Sigmoid colon (tissue), 4 donors: ENCODE results near the gene CRTC3.

Experiments used
- POLR2A ChIP-seq, 2 donors: fragments of 450-650 bp; IDR thresholded peaks; one replicate each; pipeline ENCODE4 v1.6.1; 2016; ENCODE audit warnings: antibody characterized with exemption in 2 of 2, mild to moderate bottlenecking in 2 of 2, moderate library complexity in 2 of 2
- POLR2AphosphoS5 ChIP-seq, 4 donors: sonication (generic); formaldehyde crosslinking; IDR thresholded peaks; one replicate each; pipeline ENCODE4 v1.6.1; 2017; ENCODE audit warnings: antibody characterized with exemption in 4 of 4
- TF ChIP-seq, protein P1 (sequence below), 4 experiments: fragments of 450-650 bp in 3 of 4; fragments of 200-600 bp in 1 of 4; IDR thresholded peaks; one replicate each; pipeline ENCODE4 v1.5.1; 2016 to 2019; ENCODE audit warnings: antibody characterized with exemption in 4 of 4, mild to moderate bottlenecking in 3 of 4, moderate library complexity in 2 of 4

DNA sequence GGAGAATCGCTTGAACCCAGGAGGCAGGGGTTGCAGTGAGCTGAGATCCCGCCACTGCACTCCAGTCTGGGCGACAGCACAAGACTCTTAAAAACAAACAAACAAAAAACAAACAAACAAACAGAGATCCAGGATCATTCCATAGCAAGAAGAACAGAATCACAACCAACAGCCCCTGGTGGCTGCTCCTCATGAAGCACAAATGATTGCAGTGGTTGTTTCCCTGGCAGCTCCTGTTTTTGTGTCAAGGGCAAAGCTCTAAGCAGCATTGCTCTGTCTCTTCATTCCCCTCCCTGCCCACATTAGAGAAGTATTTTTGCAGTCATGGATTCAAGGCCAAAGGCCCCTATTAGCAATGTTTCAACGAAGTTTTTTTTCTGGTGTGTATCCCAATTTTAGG lies 161.6 kb downstream of the CRTC3 start:
- TF ChIP-seq, protein P1, sequence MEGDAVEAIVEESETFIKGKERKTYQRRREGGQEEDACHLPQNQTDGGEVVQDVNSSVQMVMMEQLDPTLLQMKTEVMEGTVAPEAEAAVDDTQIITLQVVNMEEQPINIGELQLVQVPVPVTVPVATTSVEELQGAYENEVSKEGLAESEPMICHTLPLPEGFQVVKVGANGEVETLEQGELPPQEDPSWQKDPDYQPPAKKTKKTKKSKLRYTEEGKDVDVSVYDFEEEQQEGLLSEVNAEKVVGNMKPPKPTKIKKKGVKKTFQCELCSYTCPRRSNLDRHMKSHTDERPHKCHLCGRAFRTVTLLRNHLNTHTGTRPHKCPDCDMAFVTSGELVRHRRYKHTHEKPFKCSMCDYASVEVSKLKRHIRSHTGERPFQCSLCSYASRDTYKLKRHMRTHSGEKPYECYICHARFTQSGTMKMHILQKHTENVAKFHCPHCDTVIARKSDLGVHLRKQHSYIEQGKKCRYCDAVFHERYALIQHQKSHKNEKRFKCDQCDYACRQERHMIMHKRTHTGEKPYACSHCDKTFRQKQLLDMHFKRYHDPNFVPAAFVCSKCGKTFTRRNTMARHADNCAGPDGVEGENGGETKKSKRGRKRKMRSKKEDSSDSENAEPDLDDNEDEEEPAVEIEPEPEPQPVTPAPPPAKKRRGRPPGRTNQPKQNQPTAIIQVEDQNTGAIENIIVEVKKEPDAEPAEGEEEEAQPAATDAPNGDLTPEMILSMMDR (IDR thresholded peaks at IDR 0.05), result no peak
- TF ChIP-seq POLR2A (IDR thresholded peaks at IDR 0.05), result no peak
- no peak for TF ChIP-seq POLR2AphosphoS5 (IDR thresholded peaks at IDR 0.05)
